ENCODE measurements around the gene ZNF460. TPM values are rescaled to one million over a fixed set of nuclear protein-coding genes. Genes with fewer than 3 reads are reported as not detected.

ZNF460 gene
- total RNA-seq, 2 donors from 2014 or later: 81.4 to 118 TPM

GRCh38 chr19:57241176-57241575 is 39.1 kb upstream of the ZNF460 start:
- Histone ChIP-seq H3K4me3 (peak overlapping the region; percentile 100), H3K27me3 (replicated peaks; ENCODE audit: insufficient read depth) (no peaks in the 10 kb centered on the region), H3K27ac (peak overlapping the region; percentile 88), H3K36me3 (peaks cover 24% of the 10 kb centered on the region), H3K9me3 (no peaks in the 10 kb centered on the region), H3K4me1 (ENCODE audit: control insufficient read depth in 1 of 2, low read depth in 2 of 2) (peaks cover 11 to 15% of the 10 kb centered on the region in 2 donors)
- DNase-seq (ENCODE audit: low spot score) (no peak), ATAC-seq (ENCODE audit: insufficient number of reproducible peaks, low FRiP score, low read depth) (no peak)
- TF ChIP-seq, protein P1, sequence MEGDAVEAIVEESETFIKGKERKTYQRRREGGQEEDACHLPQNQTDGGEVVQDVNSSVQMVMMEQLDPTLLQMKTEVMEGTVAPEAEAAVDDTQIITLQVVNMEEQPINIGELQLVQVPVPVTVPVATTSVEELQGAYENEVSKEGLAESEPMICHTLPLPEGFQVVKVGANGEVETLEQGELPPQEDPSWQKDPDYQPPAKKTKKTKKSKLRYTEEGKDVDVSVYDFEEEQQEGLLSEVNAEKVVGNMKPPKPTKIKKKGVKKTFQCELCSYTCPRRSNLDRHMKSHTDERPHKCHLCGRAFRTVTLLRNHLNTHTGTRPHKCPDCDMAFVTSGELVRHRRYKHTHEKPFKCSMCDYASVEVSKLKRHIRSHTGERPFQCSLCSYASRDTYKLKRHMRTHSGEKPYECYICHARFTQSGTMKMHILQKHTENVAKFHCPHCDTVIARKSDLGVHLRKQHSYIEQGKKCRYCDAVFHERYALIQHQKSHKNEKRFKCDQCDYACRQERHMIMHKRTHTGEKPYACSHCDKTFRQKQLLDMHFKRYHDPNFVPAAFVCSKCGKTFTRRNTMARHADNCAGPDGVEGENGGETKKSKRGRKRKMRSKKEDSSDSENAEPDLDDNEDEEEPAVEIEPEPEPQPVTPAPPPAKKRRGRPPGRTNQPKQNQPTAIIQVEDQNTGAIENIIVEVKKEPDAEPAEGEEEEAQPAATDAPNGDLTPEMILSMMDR (IDR thresholded peaks at IDR 0.05): no peak

- TF ChIP-seq, protein P1 (IDR thresholded peaks at IDR 0.05): no peak
- DNase-seq (ENCODE audit: low spot score) (no peak), ATAC-seq (ENCODE audit: insufficient number of reproducible peaks, low FRiP score, low read depth) (no peak)
- Histone ChIP-seq H3K36me3 (peaks cover 36% of the 10 kb centered on the region), H3K27ac (no peak overlapping the region), H3K4me1 (ENCODE audit: control insufficient read depth in 1 of 2, low read depth in 2 of 2) (peaks cover 11 to 15% of the 10 kb centered on the region in 2 donors), H3K27me3 (replicated peaks; ENCODE audit: insufficient read depth) (no peaks in the 10 kb centered on the region), H3K4me3 (no peak overlapping the region), H3K9me3 (peaks cover 5% of the 10 kb centered on the region)
Measured at GRCh38 chr19:57242821-57243220, 37.5 kb upstream of the ZNF460 start.

DNA sequence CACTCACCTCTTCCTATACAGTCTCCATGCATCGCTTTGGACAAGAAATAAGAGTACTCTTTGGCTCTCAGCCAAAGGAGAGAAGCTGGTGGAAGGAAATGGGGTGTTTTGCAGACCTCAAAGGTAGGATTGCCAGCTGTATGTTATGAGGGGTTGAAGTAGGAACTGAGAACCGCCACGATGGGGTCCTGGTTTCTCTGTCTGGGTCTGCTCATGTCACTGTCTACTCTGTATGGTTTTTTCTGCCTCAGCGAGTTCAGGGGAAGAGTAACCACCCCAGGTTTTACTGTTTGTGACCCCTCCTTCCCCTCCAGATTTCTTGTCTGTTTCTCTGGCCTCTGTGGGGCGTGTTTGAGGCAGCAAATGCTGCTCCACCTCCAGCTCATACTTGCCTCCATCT is 35.8 kb upstream of the ZNF460 start:
- Histone ChIP-seq H3K27me3 (replicated peaks; ENCODE audit: insufficient read depth) (no peaks in the 10 kb centered on the region), H3K4me3 (no peak overlapping the region), H3K4me1 (ENCODE audit: control insufficient read depth in 1 of 2, low read depth in 2 of 2) (peaks cover 11 to 15% of the 10 kb centered on the region in 2 donors), H3K9me3 (peaks cover 14% of the 10 kb centered on the region), H3K27ac (no peak overlapping the region), H3K36me3 (peaks cover 48% of the 10 kb centered on the region)
- no peak for ATAC-seq (ENCODE audit: insufficient number of reproducible peaks, low FRiP score, low read depth)
- TF ChIP-seq, protein P1 (IDR thresholded peaks at IDR 0.05): no peak
- no peak for DNase-seq (ENCODE audit: low spot score)

DNA sequence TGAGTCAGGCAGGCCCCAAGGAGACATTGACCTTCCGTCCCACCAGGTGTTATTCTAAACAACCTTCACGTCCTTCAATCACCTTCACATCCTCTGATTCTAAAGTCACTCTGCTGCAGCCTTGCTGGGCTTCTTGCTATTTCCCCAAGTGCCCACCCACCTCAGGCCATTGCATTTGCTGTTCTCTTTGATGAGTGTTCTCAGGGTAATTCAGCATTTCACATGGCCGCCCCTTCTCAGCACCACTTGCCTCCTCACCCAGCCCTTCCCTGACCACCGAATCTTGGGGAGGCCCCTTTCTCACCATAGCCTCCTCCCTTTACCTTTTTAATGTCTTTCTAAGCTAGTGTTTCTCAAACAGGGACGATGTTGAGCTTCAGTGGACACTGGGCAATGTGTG is 35.2 kb upstream of the ZNF460 start:
- peaks cover 11 to 15% of the 10 kb centered on the region in 2 donors for H3K4me1 ChIP-seq (ENCODE audit: control insufficient read depth in 1 of 2, low read depth in 2 of 2)
- peaks cover 14% of the 10 kb centered on the region for H3K9me3 ChIP-seq
- DNase-seq (ENCODE audit: low spot score) (no peak), ATAC-seq (ENCODE audit: insufficient number of reproducible peaks, low FRiP score, low read depth) (no peak)
- no peak overlapping the region for H3K27ac ChIP-seq
- TF ChIP-seq, protein P1 (IDR thresholded peaks at IDR 0.05): no peak
- peaks cover 51% of the 10 kb centered on the region for H3K36me3 ChIP-seq
- H3K4me3 ChIP-seq: no peak overlapping the region
- H3K27me3 ChIP-seq (replicated peaks; ENCODE audit: insufficient read depth): no peaks in the 10 kb centered on the region

GRCh38 chr19:57245959-57246358 is 34.3 kb upstream of the ZNF460 start:
- H3K4me3 ChIP-seq: no peak overlapping the region
- no peak overlapping the region for H3K27ac ChIP-seq
- peaks cover 14% of the 10 kb centered on the region for H3K9me3 ChIP-seq
- no peak for ATAC-seq (ENCODE audit: insufficient number of reproducible peaks, low FRiP score, low read depth)
- TF ChIP-seq, protein P1 (IDR thresholded peaks at IDR 0.05): no peak
- DNase-seq (ENCODE audit: low spot score): no peak
- H3K36me3 ChIP-seq: peaks cover 60% of the 10 kb centered on the region
- peaks cover 11 to 15% of the 10 kb centered on the region in 2 donors for H3K4me1 ChIP-seq (ENCODE audit: control insufficient read depth in 1 of 2, low read depth in 2 of 2)
- no peaks in the 10 kb centered on the region for H3K27me3 ChIP-seq (replicated peaks; ENCODE audit: insufficient read depth)
